Loucy (cell line): ENCODE data around the gene ELN.

ENCODE experiments used
- H2AFZ ChIP-seq: fragments of 200-600 bp; sonication (generic); 2 replicates; pipeline ENCODE4 v1.6.0; 2016; ENCODE audit warnings: antibody characterized with exemption, mild to moderate bottlenecking, low read length, moderate library complexity
- H3F3A ChIP-seq: fragments of 200-600 bp; 2 replicates; pipeline ENCODE4 v1.6.0; 2016; ENCODE audit warnings: antibody characterized with exemption, low read depth, mild to moderate bottlenecking
- H3K27me3 ChIP-seq: fragments of 200-600 bp; sonication (generic); 2 replicates; pipeline ENCODE4 v1.6.1; 2014; ENCODE audit warnings: low read length, mild to moderate bottlenecking; ENCODE audit not compliant: insufficient read depth, poor library complexity, severe bottlenecking
- H3K36me3 ChIP-seq: fragments of 200-600 bp; sonication (generic); 2 replicates; pipeline ENCODE4 v1.6.1; 2016; ENCODE audit warnings: low read length; ENCODE audit not compliant: insufficient read depth
- H3K4me1 ChIP-seq: fragments of 200-600 bp; sonication (generic); 2 replicates; pipeline ENCODE4 v1.5.1; 2014; ENCODE audit warnings: low read length, mild to moderate bottlenecking; ENCODE audit not compliant: insufficient read depth, poor library complexity, severe bottlenecking
- H3K4me2 ChIP-seq: fragments of 200-600 bp; sonication (generic); 2 replicates; pipeline ENCODE4 v1.6.0; 2014; ENCODE audit warnings: antibody characterized with exemption, low read length, low read depth, mild to moderate bottlenecking; ENCODE audit not compliant: poor library complexity, severe bottlenecking
- H3K4me3 ChIP-seq: fragments of 200-600 bp; sonication (generic); 2 replicates; pipeline ENCODE4 v1.5.1; 2014; ENCODE audit warnings: low read length, mild to moderate bottlenecking, mixed read lengths; ENCODE audit not compliant: poor library complexity, severe bottlenecking
- H3K79me2 ChIP-seq: fragments of 200-600 bp; sonication (generic); 2 replicates; pipeline ENCODE4 v1.6.1; 2014; ENCODE audit warnings: low read length; ENCODE audit not compliant: insufficient read depth
- H3K9ac ChIP-seq: fragments of 200-600 bp; sonication (generic); 2 replicates; pipeline ENCODE4 v1.6.0; 2014; ENCODE audit warnings: mild to moderate bottlenecking, low read depth, low read length, moderate library complexity; ENCODE audit not compliant: poor library complexity, severe bottlenecking
- H3K9me2 ChIP-seq: fragments of 200-600 bp; sonication (generic); replicated peaks from 2 replicates; pipeline ENCODE4 v1.6.1; 2016; ENCODE audit warnings: low read depth, low read length, mixed read lengths
- H3K9me3 ChIP-seq: fragments of 200-600 bp; sonication (generic); 2 replicates; pipeline ENCODE4 v1.6.1; 2014; ENCODE audit warnings: mild to moderate bottlenecking, antibody characterized with exemption, low read length, low read depth; ENCODE audit not compliant: insufficient read depth
- H4K20me1 ChIP-seq: fragments of 200-600 bp; sonication (generic); 2 replicates; pipeline ENCODE4 v1.6.0; 2014; ENCODE audit warnings: antibody characterized with exemption, low read length, mild to moderate bottlenecking; ENCODE audit not compliant: insufficient read depth, poor library complexity, severe bottlenecking
- EZH2phosphoT487 ChIP-seq: fragments of 200-600 bp; IDR thresholded peaks from 2 replicates; pipeline ENCODE4 v1.6.1; 2018; ENCODE audit warnings: antibody characterized with exemption, mild to moderate bottlenecking, moderate library complexity, borderline replicate concordance
- TF ChIP-seq, protein P1 (sequence below): fragments of 200-600 bp; sonication (generic); conservative IDR thresholded peaks from 2 replicates; pipeline ENCODE4 v1.5.1; 2014; ENCODE audit warnings: mild to moderate bottlenecking, antibody characterized with exemption, low read length

The ELN gene

DNA sequence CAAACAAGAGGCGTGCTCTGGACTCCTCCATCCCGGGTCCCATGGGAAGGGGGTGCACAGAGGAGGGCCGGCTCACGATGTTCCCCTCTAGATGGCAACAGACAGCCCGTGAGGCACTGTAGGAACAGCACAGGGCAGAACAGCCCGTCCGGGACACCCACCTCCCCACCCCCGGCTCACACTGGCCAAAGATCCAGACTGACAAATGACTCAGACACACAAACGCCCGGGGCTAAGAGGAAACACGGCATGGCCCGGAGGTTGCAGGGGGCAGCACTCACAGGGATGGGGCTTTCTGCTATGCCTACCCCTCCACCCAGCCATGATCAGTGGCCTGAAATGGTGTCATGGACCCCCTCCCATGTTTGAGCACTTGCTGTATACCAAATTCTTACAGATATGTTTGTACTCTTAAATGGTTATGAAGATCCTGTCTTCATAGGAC lies 4.9 kb upstream of the ELN start:
- Histone ChIP-seq H3K4me2 (no peak overlapping the region), H3K27me3 (no peaks in the 10 kb centered on the region), H3K9ac (no peak overlapping the region), H3K36me3 (no peaks in the 10 kb centered on the region), H3K9me3 (no peaks in the 10 kb centered on the region), H3K4me3 (no peak overlapping the region), H3K4me1 (peaks cover 3% of the 10 kb centered on the region), H2AFZ (no peak overlapping the region), H3K9me2 (no peaks in the 10 kb centered on the region), H4K20me1 (no peaks in the 10 kb centered on the region), H3F3A (no peaks in the 10 kb centered on the region), H3K79me2 (no peaks in the 10 kb centered on the region)
- no peak for TF ChIP-seq EZH2phosphoT487
- TF ChIP-seq, protein P1, sequence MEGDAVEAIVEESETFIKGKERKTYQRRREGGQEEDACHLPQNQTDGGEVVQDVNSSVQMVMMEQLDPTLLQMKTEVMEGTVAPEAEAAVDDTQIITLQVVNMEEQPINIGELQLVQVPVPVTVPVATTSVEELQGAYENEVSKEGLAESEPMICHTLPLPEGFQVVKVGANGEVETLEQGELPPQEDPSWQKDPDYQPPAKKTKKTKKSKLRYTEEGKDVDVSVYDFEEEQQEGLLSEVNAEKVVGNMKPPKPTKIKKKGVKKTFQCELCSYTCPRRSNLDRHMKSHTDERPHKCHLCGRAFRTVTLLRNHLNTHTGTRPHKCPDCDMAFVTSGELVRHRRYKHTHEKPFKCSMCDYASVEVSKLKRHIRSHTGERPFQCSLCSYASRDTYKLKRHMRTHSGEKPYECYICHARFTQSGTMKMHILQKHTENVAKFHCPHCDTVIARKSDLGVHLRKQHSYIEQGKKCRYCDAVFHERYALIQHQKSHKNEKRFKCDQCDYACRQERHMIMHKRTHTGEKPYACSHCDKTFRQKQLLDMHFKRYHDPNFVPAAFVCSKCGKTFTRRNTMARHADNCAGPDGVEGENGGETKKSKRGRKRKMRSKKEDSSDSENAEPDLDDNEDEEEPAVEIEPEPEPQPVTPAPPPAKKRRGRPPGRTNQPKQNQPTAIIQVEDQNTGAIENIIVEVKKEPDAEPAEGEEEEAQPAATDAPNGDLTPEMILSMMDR = no peak

DNA sequence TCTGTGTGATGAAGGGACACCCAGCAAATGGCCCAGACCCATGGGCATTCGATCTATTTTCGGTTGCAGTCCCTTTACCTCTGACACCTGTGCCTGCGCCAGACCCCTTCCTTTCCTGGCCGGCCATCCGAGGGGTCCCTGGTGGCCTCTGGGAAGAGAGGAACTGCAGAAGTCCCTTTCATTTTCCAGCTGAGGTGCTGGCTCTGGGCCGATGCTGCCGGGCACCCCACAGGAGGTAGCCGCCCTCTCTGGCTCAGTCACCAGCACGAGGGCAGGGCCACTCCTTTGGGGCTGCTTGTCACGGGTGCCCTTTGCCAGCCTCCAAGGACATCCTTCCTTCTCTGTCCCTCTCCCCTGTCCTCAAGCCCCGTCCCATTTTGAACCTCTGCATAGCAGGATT lies 4.2 kb upstream of the ELN start:
- H3K9me3 ChIP-seq = no peaks in the 10 kb centered on the region
- H3K27me3 ChIP-seq = no peaks in the 10 kb centered on the region
- H3F3A ChIP-seq = no peaks in the 10 kb centered on the region
- no peak overlapping the region for H3K4me3 ChIP-seq
- H3K36me3 ChIP-seq = no peaks in the 10 kb centered on the region
- no peaks in the 10 kb centered on the region for H3K79me2 ChIP-seq
- TF ChIP-seq, protein P1 = no peak
- no peak for TF ChIP-seq EZH2phosphoT487
- H4K20me1 ChIP-seq = no peaks in the 10 kb centered on the region
- H3K4me1 ChIP-seq = peaks cover 9% of the 10 kb centered on the region
- H2AFZ ChIP-seq = no peak overlapping the region
- no peaks in the 10 kb centered on the region for H3K9me2 ChIP-seq
- no peak overlapping the region for H3K4me2 ChIP-seq
- H3K9ac ChIP-seq = no peak overlapping the region

DNA sequence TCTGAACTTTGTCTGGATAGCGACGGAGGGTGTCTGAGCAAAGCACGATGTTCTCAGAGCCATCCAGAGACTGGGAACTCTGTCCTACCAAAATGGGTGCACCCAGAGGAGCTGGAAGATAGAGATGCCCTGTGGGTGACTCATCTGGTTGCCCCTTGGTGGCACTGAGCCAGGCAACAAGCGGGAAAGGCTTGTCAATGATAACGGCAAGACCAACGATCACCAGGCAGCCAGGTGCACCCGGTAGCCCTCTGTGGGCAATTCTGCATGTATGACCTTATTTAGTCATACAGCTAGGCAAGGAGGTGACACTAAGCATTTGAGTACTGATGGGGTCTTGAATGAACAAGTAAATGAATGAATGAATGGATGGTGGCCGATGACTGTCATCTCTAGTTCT lies 2.8 kb upstream of the ELN start:
- Histone ChIP-seq H3K79me2 (no peaks in the 10 kb centered on the region), H3K9ac (no peak overlapping the region), H3K9me3 (no peaks in the 10 kb centered on the region), H3K4me3 (no peak overlapping the region), H3K9me2 (no peaks in the 10 kb centered on the region), H3K36me3 (no peaks in the 10 kb centered on the region), H3K4me2 (no peak overlapping the region), H3K4me1 (peaks cover 19% of the 10 kb centered on the region), H3K27me3 (no peaks in the 10 kb centered on the region), H4K20me1 (no peaks in the 10 kb centered on the region), H3F3A (no peaks in the 10 kb centered on the region), H2AFZ (no peak overlapping the region)
- TF ChIP-seq, protein P1 = no peak
- TF ChIP-seq EZH2phosphoT487 = no peak
